Measurements from ENCODE around the gene TBCK. TPM values are rescaled to one million over a fixed set of nuclear protein-coding genes. Genes with fewer than 3 reads are reported as not detected.

TBCK gene
- total RNA-seq, 1 experiment from 2014 or later, result 25.5 TPM

DNA sequence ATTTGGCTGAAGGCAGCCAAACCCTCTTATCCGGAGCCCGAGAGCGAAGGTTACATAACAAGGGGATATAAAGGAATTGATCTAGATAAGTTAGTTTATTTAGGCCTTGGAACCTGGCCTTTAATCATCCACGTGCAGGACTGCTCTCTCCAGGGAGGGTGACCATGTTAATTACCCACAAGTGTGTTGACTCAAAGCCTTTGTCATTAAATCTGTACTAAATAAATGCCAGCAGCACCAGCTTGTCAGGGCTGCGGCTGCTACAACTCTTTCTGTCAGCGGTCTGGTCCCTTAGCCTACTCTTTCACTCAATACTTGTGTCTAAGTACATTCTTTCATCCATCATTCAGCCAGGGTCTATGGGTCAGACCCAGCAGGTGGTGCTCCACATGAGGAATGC is 206.1 kb downstream of the TBCK start:
- no TSS peak for BruUV-seq (replicated peaks)
- intact Hi-C loops (cut with micrococcal nuclease; ENCODE audit: unreplicated experiment), result no loop called here
- no peaks in the 10 kb centered on the region for H3K4me1 ChIP-seq (ENCODE audit: insufficient read depth, low read length, poor library complexity, severe bottlenecking)
- CTCF ChIA-PET, result no interaction called here
- DNase-seq (ENCODE audit: low spot score), result no peak
- TF ChIP-seq EZH2 (IDR thresholded peaks at IDR 0.05; ENCODE audit: borderline replicate concordance, low read depth, low read length, poor library complexity, severe bottlenecking), result no peak
- TF ChIP-seq, protein P1, sequence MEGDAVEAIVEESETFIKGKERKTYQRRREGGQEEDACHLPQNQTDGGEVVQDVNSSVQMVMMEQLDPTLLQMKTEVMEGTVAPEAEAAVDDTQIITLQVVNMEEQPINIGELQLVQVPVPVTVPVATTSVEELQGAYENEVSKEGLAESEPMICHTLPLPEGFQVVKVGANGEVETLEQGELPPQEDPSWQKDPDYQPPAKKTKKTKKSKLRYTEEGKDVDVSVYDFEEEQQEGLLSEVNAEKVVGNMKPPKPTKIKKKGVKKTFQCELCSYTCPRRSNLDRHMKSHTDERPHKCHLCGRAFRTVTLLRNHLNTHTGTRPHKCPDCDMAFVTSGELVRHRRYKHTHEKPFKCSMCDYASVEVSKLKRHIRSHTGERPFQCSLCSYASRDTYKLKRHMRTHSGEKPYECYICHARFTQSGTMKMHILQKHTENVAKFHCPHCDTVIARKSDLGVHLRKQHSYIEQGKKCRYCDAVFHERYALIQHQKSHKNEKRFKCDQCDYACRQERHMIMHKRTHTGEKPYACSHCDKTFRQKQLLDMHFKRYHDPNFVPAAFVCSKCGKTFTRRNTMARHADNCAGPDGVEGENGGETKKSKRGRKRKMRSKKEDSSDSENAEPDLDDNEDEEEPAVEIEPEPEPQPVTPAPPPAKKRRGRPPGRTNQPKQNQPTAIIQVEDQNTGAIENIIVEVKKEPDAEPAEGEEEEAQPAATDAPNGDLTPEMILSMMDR (conservative IDR thresholded peaks at IDR 0.05; ENCODE audit: low read depth, low read length), result no peak
- H3K36me3 ChIP-seq (ENCODE audit: insufficient read depth, low read length, poor library complexity, severe bottlenecking), result no peaks in the 10 kb centered on the region
- H3K4me3 ChIP-seq (ENCODE audit: low read depth, low read length, poor library complexity, severe bottlenecking), result no peak overlapping the region
- H3K9me3 ChIP-seq (ENCODE audit: low read depth, low read length, poor library complexity, severe bottlenecking), result peaks cover 8% of the 10 kb centered on the region
- H3K27ac ChIP-seq (ENCODE audit: low read depth, low read length, poor library complexity, severe bottlenecking), result no peak overlapping the region
- no peaks in the 10 kb centered on the region for H3K27me3 ChIP-seq (replicated peaks; ENCODE audit: insufficient read depth, low read depth, low read length, poor library complexity)
- POLR2A ChIA-PET (ENCODE audit: low non-redundant PET), result no interaction called here

DNA sequence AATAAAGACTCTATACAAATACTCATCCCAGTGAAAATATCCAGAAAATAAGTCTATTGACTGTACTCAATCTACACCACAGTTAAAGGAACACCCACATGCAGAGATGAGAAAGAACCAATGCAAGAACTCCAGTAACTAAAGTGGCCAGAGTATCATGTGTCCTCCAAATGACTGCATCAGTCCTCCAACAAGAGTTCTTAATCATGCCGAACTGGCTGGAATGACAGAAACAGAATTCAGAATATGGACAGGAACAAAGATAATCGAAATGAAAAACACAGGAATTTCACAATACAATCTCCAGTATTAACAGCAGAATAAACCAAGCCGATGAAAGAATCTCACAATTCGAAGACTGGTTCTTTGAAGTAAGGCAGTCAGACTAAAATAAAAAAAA is 210.3 kb downstream of the TBCK start:
- peaks cover 8% of the 10 kb centered on the region for H3K9me3 ChIP-seq (ENCODE audit: low read depth, low read length, poor library complexity, severe bottlenecking)
- TF ChIP-seq, protein P1 (conservative IDR thresholded peaks at IDR 0.05; ENCODE audit: low read depth, low read length), result no peak
- no peak for TF ChIP-seq EZH2 (IDR thresholded peaks at IDR 0.05; ENCODE audit: borderline replicate concordance, low read depth, low read length, poor library complexity, severe bottlenecking)
- no peaks in the 10 kb centered on the region for H3K4me1 ChIP-seq (ENCODE audit: insufficient read depth, low read length, poor library complexity, severe bottlenecking)
- H3K27ac ChIP-seq (ENCODE audit: low read depth, low read length, poor library complexity, severe bottlenecking), result no peak overlapping the region
- POLR2A ChIA-PET (ENCODE audit: low non-redundant PET), result no interaction called here
- CTCF ChIA-PET, result no interaction called here
- no TSS peak for BruUV-seq (replicated peaks)
- no peak for DNase-seq (ENCODE audit: low spot score)
- H3K36me3 ChIP-seq (ENCODE audit: insufficient read depth, low read length, poor library complexity, severe bottlenecking), result no peaks in the 10 kb centered on the region
- H3K27me3 ChIP-seq (replicated peaks; ENCODE audit: insufficient read depth, low read depth, low read length, poor library complexity), result no peaks in the 10 kb centered on the region
- H3K4me3 ChIP-seq (ENCODE audit: low read depth, low read length, poor library complexity, severe bottlenecking), result no peak overlapping the region
- intact Hi-C loops (cut with micrococcal nuclease; ENCODE audit: unreplicated experiment), result no loop called here

DNA sequence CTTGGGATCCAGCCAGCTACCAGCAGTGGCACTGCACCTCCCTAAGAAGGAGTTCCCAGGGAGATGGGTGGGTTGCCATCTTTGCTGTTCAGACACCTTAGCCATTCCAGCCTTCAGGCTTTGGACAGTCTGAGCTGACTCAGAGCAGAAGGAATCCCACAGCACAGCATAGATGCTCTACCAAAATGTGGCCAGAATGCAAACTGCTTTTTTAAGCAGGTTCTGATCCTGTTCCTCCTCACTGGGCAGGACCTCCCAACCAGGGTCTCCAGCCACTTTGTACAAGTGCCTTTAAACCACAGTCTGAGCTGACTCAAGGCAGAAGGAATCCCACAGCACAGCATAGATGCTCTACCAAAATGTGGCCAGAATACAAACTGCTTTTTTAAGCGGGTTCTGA is 211.7 kb downstream of the TBCK start:
- no TSS peak for BruUV-seq (replicated peaks)
- Histone ChIP-seq H3K4me3 (ENCODE audit: low read depth, low read length, poor library complexity, severe bottlenecking) (no peak overlapping the region), H3K27ac (ENCODE audit: low read depth, low read length, poor library complexity, severe bottlenecking) (no peak overlapping the region), H3K4me1 (ENCODE audit: insufficient read depth, low read length, poor library complexity, severe bottlenecking) (no peaks in the 10 kb centered on the region), H3K27me3 (replicated peaks; ENCODE audit: insufficient read depth, low read depth, low read length, poor library complexity) (no peaks in the 10 kb centered on the region), H3K9me3 (ENCODE audit: low read depth, low read length, poor library complexity, severe bottlenecking) (peaks cover 6% of the 10 kb centered on the region), H3K36me3 (ENCODE audit: insufficient read depth, low read length, poor library complexity, severe bottlenecking) (no peaks in the 10 kb centered on the region)
- DNase-seq (ENCODE audit: low spot score), result no peak
- ChIA-PET POLR2A (ENCODE audit: low non-redundant PET) (no interaction called here), CTCF (no interaction called here)
- intact Hi-C loops (cut with micrococcal nuclease; ENCODE audit: unreplicated experiment), result no loop called here
- no peak for TF ChIP-seq EZH2 (IDR thresholded peaks at IDR 0.05; ENCODE audit: borderline replicate concordance, low read depth, low read length, poor library complexity, severe bottlenecking)
- TF ChIP-seq, protein P1 (conservative IDR thresholded peaks at IDR 0.05; ENCODE audit: low read depth, low read length), result no peak

All from A673 (cell line).